Measurements from ENCODE around the gene EME2. TPM values are rescaled to one million over a fixed set of nuclear protein-coding genes. Genes with fewer than 3 reads are reported as not detected.

Gene EME2
- total RNA-seq, 1 experiment from 2014 or later: 19.5 TPM

- ChIA-PET CTCF (no interaction called here), POLR2A (ENCODE audit: low non-redundant PET) (no interaction called here)
- no TSS peak for BruUV-seq (replicated peaks)
- no peaks in the 10 kb centered on the region for H3K27me3 ChIP-seq (replicated peaks; ENCODE audit: insufficient read depth, low read depth, low read length, poor library complexity)
- no peak overlapping the region for H3K4me3 ChIP-seq (ENCODE audit: low read depth, low read length, poor library complexity, severe bottlenecking)
- TF ChIP-seq EZH2 (IDR thresholded peaks at IDR 0.05; ENCODE audit: borderline replicate concordance, low read depth, low read length, poor library complexity, severe bottlenecking): no peak
- H3K36me3 ChIP-seq (ENCODE audit: insufficient read depth, low read length, poor library complexity, severe bottlenecking): peaks cover 18% of the 10 kb centered on the region
- intact Hi-C loops (cut with micrococcal nuclease; ENCODE audit: unreplicated experiment): no loop called here
- H3K9me3 ChIP-seq (ENCODE audit: low read depth, low read length, poor library complexity, severe bottlenecking): no peaks in the 10 kb centered on the region
- no peak overlapping the region for H3K27ac ChIP-seq (ENCODE audit: low read depth, low read length, poor library complexity, severe bottlenecking)
- H3K4me1 ChIP-seq (ENCODE audit: insufficient read depth, low read length, poor library complexity, severe bottlenecking): no peaks in the 10 kb centered on the region
- no peak for DNase-seq (ENCODE audit: low spot score)
Observed at GRCh38 chr16:1784977-1785845, 12.6 kb downstream of the EME2 start.

DNA sequence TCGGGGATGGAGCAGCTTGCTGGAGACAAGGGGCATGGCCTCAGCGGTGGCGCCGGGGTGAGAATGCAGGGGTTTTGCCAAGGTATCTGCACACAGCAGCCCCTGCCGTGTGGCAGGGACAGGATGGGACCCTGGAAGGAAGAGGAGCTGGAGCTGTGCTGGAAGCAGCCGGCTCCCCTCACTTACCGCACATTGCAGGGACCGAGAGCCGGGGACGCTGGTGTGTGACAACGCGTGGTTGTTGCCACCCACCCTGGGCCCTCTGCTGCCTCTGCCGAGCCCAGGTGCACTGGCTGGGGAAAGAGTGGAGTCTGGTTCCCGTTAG, 13.2 kb downstream of the EME2 start:
- POLR2A ChIA-PET (ENCODE audit: low non-redundant PET): no interaction called here
- DNase-seq (ENCODE audit: low spot score): no peak
- intact Hi-C loops (cut with micrococcal nuclease; ENCODE audit: unreplicated experiment): no loop called here
- CTCF ChIA-PET: no interaction called here
- H3K36me3 ChIP-seq (ENCODE audit: insufficient read depth, low read length, poor library complexity, severe bottlenecking): peaks cover 18% of the 10 kb centered on the region
- no peaks in the 10 kb centered on the region for H3K9me3 ChIP-seq (ENCODE audit: low read depth, low read length, poor library complexity, severe bottlenecking)
- H3K27me3 ChIP-seq (replicated peaks; ENCODE audit: insufficient read depth, low read depth, low read length, poor library complexity): no peaks in the 10 kb centered on the region
- TF ChIP-seq EZH2 (IDR thresholded peaks at IDR 0.05; ENCODE audit: borderline replicate concordance, low read depth, low read length, poor library complexity, severe bottlenecking): no peak
- TF ChIP-seq, protein P1, sequence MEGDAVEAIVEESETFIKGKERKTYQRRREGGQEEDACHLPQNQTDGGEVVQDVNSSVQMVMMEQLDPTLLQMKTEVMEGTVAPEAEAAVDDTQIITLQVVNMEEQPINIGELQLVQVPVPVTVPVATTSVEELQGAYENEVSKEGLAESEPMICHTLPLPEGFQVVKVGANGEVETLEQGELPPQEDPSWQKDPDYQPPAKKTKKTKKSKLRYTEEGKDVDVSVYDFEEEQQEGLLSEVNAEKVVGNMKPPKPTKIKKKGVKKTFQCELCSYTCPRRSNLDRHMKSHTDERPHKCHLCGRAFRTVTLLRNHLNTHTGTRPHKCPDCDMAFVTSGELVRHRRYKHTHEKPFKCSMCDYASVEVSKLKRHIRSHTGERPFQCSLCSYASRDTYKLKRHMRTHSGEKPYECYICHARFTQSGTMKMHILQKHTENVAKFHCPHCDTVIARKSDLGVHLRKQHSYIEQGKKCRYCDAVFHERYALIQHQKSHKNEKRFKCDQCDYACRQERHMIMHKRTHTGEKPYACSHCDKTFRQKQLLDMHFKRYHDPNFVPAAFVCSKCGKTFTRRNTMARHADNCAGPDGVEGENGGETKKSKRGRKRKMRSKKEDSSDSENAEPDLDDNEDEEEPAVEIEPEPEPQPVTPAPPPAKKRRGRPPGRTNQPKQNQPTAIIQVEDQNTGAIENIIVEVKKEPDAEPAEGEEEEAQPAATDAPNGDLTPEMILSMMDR (conservative IDR thresholded peaks at IDR 0.05; ENCODE audit: low read depth, low read length): no peak
- H3K4me1 ChIP-seq (ENCODE audit: insufficient read depth, low read length, poor library complexity, severe bottlenecking): no peaks in the 10 kb centered on the region
- H3K27ac ChIP-seq (ENCODE audit: low read depth, low read length, poor library complexity, severe bottlenecking): no peak overlapping the region
- BruUV-seq (replicated peaks): no TSS peak
- H3K4me3 ChIP-seq (ENCODE audit: low read depth, low read length, poor library complexity, severe bottlenecking): no peak overlapping the region

DNA sequence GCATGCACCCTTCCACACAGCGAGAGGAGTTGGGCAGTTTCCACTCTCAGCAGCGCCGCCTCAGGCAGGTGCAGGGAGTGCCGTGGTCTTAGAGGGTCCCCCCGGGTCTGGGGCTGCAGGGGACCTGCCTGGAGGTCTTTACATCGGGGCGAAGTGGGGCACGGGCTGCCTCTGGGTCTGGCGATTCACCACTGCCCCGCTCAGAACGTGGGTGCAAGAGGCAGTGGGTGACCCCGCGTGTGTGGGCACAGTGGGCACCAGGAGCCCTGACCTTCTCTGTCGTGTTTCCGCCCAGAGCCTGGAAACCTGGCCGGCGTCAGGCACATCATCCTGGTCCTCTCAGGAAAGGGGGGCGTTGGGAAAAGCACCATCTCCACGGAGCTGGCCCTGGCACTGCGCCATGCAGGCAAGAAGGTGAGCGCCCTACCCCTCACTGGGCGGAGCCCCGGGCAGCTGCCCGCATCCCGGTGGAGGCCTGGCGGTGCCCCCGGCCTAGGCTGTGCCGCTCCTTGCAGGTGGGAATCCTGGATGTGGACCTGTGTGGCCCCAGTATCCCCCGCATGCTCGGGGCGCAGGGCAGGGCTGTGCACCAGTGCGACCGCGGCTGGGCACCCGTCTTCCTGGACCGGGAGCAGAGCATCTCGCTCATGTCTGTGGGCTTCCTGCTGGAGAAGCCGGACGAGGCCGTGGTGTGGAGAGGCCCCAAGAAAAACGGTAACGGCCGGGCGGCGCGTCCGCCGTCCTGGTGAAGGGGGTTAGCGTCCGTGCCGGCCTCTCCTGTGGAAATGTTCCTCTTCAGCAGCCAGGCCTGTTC, 13.8 kb downstream of the EME2 start:
- no peak for TF ChIP-seq EZH2 (IDR thresholded peaks at IDR 0.05; ENCODE audit: borderline replicate concordance, low read depth, low read length, poor library complexity, severe bottlenecking)
- TF ChIP-seq, protein P1 (conservative IDR thresholded peaks at IDR 0.05; ENCODE audit: low read depth, low read length): no peak
- Histone ChIP-seq H3K27ac (ENCODE audit: low read depth, low read length, poor library complexity, severe bottlenecking) (no peak overlapping the region), H3K36me3 (ENCODE audit: insufficient read depth, low read length, poor library complexity, severe bottlenecking) (peaks cover 18% of the 10 kb centered on the region), H3K4me3 (ENCODE audit: low read depth, low read length, poor library complexity, severe bottlenecking) (no peak overlapping the region), H3K4me1 (ENCODE audit: insufficient read depth, low read length, poor library complexity, severe bottlenecking) (no peaks in the 10 kb centered on the region), H3K9me3 (ENCODE audit: low read depth, low read length, poor library complexity, severe bottlenecking) (no peaks in the 10 kb centered on the region), H3K27me3 (replicated peaks; ENCODE audit: insufficient read depth, low read depth, low read length, poor library complexity) (no peaks in the 10 kb centered on the region)
- ChIA-PET CTCF (no interaction called here), POLR2A (ENCODE audit: low non-redundant PET) (no interaction called here)
- no peak for DNase-seq (ENCODE audit: low spot score)
- BruUV-seq (replicated peaks): no TSS peak
- intact Hi-C loops (cut with micrococcal nuclease; ENCODE audit: unreplicated experiment): no loop called here

All from A673 (cell line).